ENCODE data around the gene ARHGAP27.

DNA sequence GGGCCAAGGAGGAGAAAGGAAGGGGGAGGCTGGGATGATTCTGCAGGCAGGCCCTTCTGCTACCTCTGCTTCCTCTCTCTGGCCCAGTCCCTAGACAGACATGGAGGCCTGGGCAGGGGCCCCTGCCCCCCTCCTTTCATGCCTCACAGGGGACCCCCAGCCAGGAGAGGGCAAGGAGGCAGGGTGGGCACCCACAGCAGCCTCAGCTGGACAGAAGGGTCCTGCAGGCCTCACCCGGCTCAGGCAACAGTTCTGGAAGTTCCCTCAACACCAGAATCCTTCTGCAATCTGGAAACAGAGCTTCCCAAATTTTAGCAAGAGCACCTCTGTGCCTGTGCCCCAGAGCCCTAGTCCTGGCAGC is 8.7 kb downstream of the ARHGAP27 start:
- no peak for TF ChIP-seq CTCF (IDR thresholded peaks at IDR 0.05)
- no peak for TF ChIP-seq SIN3A (IDR thresholded peaks at IDR 0.05; ENCODE audit: borderline replicate concordance, insufficient read depth, low read depth, low read length)
- TF ChIP-seq, protein P1, sequence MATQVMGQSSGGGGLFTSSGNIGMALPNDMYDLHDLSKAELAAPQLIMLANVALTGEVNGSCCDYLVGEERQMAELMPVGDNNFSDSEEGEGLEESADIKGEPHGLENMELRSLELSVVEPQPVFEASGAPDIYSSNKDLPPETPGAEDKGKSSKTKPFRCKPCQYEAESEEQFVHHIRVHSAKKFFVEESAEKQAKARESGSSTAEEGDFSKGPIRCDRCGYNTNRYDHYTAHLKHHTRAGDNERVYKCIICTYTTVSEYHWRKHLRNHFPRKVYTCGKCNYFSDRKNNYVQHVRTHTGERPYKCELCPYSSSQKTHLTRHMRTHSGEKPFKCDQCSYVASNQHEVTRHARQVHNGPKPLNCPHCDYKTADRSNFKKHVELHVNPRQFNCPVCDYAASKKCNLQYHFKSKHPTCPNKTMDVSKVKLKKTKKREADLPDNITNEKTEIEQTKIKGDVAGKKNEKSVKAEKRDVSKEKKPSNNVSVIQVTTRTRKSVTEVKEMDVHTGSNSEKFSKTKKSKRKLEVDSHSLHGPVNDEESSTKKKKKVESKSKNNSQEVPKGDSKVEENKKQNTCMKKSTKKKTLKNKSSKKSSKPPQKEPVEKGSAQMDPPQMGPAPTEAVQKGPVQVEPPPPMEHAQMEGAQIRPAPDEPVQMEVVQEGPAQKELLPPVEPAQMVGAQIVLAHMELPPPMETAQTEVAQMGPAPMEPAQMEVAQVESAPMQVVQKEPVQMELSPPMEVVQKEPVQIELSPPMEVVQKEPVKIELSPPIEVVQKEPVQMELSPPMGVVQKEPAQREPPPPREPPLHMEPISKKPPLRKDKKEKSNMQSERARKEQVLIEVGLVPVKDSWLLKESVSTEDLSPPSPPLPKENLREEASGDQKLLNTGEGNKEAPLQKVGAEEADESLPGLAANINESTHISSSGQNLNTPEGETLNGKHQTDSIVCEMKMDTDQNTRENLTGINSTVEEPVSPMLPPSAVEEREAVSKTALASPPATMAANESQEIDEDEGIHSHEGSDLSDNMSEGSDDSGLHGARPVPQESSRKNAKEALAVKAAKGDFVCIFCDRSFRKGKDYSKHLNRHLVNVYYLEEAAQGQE (IDR thresholded peaks at IDR 0.05; ENCODE audit: insufficient read depth in 1 of 2, low read depth in 2 of 2, low read length in 1 of 2): no peak
